ENCODE data around the gene PGBD1.

- TF ChIP-seq CTCF (conservative IDR thresholded peaks at IDR 0.05), result no peak
- TF ChIP-seq ZFX (IDR thresholded peaks at IDR 0.05), result no peak
Observed at GRCh38 chr6:28326371-28326948, 45.1 kb downstream of the PGBD1 start.
